ENCODE data around the gene UBE4B. TPM values are rescaled to one million over a fixed set of nuclear protein-coding genes. Genes with fewer than 3 reads are reported as not detected.

Gene UBE4B
- 16.1 TPM for polyA plus RNA-seq (2012; ENCODE audit: insufficient read depth, insufficient read length, low read depth)

GRCh38 chr1:10032590-10033358 lies at the start of gene UBE4B:
Gene UBE4B (plus strand): TSS chr1:10032958. CDS start chr1:10033671, 713 bp downstream.
- peak; percentile 59 for TF ChIP-seq CTCF (IDR thresholded peaks at IDR 0.05; ENCODE audit: low read depth, low read length)
- H3K9me3 ChIP-seq = no peaks in the 10 kb centered on the region
- H3K27me3 ChIP-seq = no peaks in the 10 kb centered on the region
- H3K36me3 ChIP-seq = no peaks in the 10 kb centered on the region
- H3K4me1 ChIP-seq = no peaks in the 10 kb centered on the region
- peak; percentile 95 for DNase-seq
- peak within 1 kb of the TSS; percentile 88 for H3K4me3 ChIP-seq (ENCODE audit: low read depth, low read length)

GRCh38 chr1:9984253-9984652 lies 48.5 kb upstream of the UBE4B start:
- Histone ChIP-seq H3K36me3 (no peaks in the 10 kb centered on the region), H3K9me3 (no peaks in the 10 kb centered on the region), H3K27me3 (no peaks in the 10 kb centered on the region), H3K4me3 (ENCODE audit: low read depth, low read length) (no peak overlapping the region), H3K4me1 (no peaks in the 10 kb centered on the region)
- DNase-seq = no peak
- no peak for TF ChIP-seq CTCF (IDR thresholded peaks at IDR 0.05; ENCODE audit: low read depth, low read length)

- Histone ChIP-seq H3K4me3 (ENCODE audit: low read depth, low read length) (no peak overlapping the region), H3K4me1 (no peaks in the 10 kb centered on the region), H3K36me3 (no peaks in the 10 kb centered on the region), H3K27me3 (no peaks in the 10 kb centered on the region), H3K9me3 (no peaks in the 10 kb centered on the region)
- DNase-seq = no peak
- TF ChIP-seq CTCF (IDR thresholded peaks at IDR 0.05; ENCODE audit: low read depth, low read length) = no peak
Measured at GRCh38 chr1:9985001-9985400, 47.8 kb upstream of the UBE4B start.

DNA sequence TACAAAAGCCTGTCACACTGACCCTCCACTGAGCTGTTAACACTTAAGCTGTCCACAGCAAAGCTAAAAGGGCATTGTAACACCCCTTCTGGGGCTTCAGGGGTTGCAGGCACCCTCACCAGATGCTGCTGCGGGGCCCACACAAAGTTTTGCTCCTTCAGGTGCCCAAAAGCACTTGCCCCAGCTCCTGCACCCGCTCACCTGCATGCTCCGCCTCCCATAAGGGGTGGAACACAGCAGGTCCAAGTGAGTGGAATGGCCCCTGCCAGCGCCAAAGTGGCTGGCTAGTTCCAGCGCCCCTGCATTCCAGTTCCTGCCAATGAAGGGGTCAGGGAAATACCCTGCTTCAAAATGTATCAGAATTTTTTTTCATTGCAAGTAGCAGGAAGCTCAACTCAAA lies 43.0 kb upstream of the UBE4B start:
- no peaks in the 10 kb centered on the region for H3K9me3 ChIP-seq
- H3K4me1 ChIP-seq = no peaks in the 10 kb centered on the region
- H3K36me3 ChIP-seq = no peaks in the 10 kb centered on the region
- no peak for TF ChIP-seq CTCF (IDR thresholded peaks at IDR 0.05; ENCODE audit: low read depth, low read length)
- no peak overlapping the region for H3K4me3 ChIP-seq (ENCODE audit: low read depth, low read length)
- no peaks in the 10 kb centered on the region for H3K27me3 ChIP-seq
- DNase-seq = no peak

GRCh38 chr1:9990944-9991343 lies 41.8 kb upstream of the UBE4B start:
- no peaks in the 10 kb centered on the region for H3K4me1 ChIP-seq
- no peaks in the 10 kb centered on the region for H3K36me3 ChIP-seq
- DNase-seq = no peak
- H3K9me3 ChIP-seq = no peaks in the 10 kb centered on the region
- H3K27me3 ChIP-seq = no peaks in the 10 kb centered on the region
- H3K4me3 ChIP-seq (ENCODE audit: low read depth, low read length) = no peak overlapping the region
- TF ChIP-seq CTCF (IDR thresholded peaks at IDR 0.05; ENCODE audit: low read depth, low read length) = no peak

DNA sequence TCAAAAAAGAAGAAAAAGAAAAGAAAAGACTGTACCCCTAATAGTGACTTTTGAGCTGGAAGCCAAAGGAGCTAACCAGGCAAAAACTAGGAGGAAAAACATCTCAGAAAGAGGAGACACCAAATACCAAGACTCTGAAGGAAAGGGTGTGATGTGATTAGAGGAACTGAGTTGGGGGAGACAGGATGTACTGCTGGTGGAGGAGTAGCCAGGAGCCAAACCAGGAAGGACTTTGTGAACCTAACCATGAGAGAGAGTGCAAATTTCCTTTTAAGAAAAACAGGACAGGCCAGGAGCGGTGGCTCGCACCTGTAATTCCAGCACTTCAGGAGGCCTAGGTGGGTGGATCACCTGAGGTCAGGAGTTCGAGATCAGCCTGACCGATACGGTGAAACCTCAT lies 39.8 kb upstream of the UBE4B start:
- Histone ChIP-seq H3K36me3 (no peaks in the 10 kb centered on the region), H3K4me1 (no peaks in the 10 kb centered on the region), H3K27me3 (peaks cover 16% of the 10 kb centered on the region), H3K9me3 (no peaks in the 10 kb centered on the region), H3K4me3 (ENCODE audit: low read depth, low read length) (no peak overlapping the region)
- no peak for DNase-seq
- no peak for TF ChIP-seq CTCF (IDR thresholded peaks at IDR 0.05; ENCODE audit: low read depth, low read length)
